ENCODE results near the gene KRT4. TPM values are rescaled to one million over a fixed set of nuclear protein-coding genes. Genes with fewer than 3 reads are reported as not detected.

KRT4 gene
- total and polyA plus RNA-seq, 2 donors (not counting 3 experiments of a cell fraction or from before 2014, with no cell fraction given), result not detected

- intact Hi-C loops (cut with micrococcal nuclease), result no loop called here
- no peak overlapping the region for H3K9ac ChIP-seq (replicated peaks; ENCODE audit: extremely low read depth, insufficient read depth, low read length)
- H3K36me3 ChIP-seq (ENCODE audit: control insufficient read depth in 2 of 2, extremely low read depth in 1 of 2, insufficient read depth in 2 of 2, low read length in 2 of 2), result no peaks in the 10 kb centered on the region
- no peaks in the 10 kb centered on the region for H3K4me1 ChIP-seq (ENCODE audit: control insufficient read depth, extremely low read depth, insufficient read depth, low read length)
- no peaks in the 10 kb centered on the region for H4K20me1 ChIP-seq (replicated peaks; ENCODE audit: control insufficient read depth, extremely low read depth, insufficient read depth, low read length)
- no TSS peak for BruUV-seq (replicated peaks)
- no peak overlapping the region for H3K27ac ChIP-seq (ENCODE audit: insufficient read depth, low read depth, low read length)
- ChIA-PET POLR2A (no interaction called here), CTCF (no interaction called here)
- DNase-seq (ENCODE audit: low read depth, low spot score) (no peak), FAIRE-seq (no peak)
- TF ChIP-seq FOS (IDR thresholded peaks at IDR 0.05; ENCODE audit: borderline replicate concordance, insufficient read depth, low read length) (no peak), MYC (IDR thresholded peaks at IDR 0.05; ENCODE audit: low read depth, low read length) (no peak), JUN (IDR thresholded peaks at IDR 0.05; ENCODE audit: borderline replicate concordance, insufficient read depth, insufficient read length, low read depth) (no peak), GATA2 (IDR thresholded peaks at IDR 0.05; ENCODE audit: insufficient read depth, insufficient read length, low read depth, low read length) (no peak), EZH2 (IDR thresholded peaks at IDR 0.05; ENCODE audit: borderline replicate concordance, low read depth, low read length, severe bottlenecking) (no peak), CTCF (IDR thresholded peaks at IDR 0.05; ENCODE audit: extremely low read depth in 1 of 2, insufficient read depth in 1 of 2, low read depth in 1 of 2, low read length in 2 of 2) (no peak), POLR2A (IDR thresholded peaks at IDR 0.05; ENCODE audit: low read depth, low read length) (no peak), MAX (IDR thresholded peaks at IDR 0.05; ENCODE audit: insufficient read depth, insufficient read length) (no peak), POLR2AphosphoS5 (IDR thresholded peaks at IDR 0.05; ENCODE audit: insufficient read depth, low read depth, low read length) (no peak)
- H3K79me2 ChIP-seq (ENCODE audit: control insufficient read depth, insufficient read depth, low read length), result no peaks in the 10 kb centered on the region
- no peaks in the 10 kb centered on the region for H3K9me3 ChIP-seq (replicated peaks; ENCODE audit: control insufficient read depth, insufficient read depth, low read length)
- H3K9me1 ChIP-seq (replicated peaks; ENCODE audit: control insufficient read depth, extremely low read depth, insufficient read depth, low read length), result no peaks in the 10 kb centered on the region
- no peak overlapping the region for H3K4me3 ChIP-seq (replicated peaks in 1 of 3; ENCODE audit: insufficient read depth in 1 of 3, low read depth in 1 of 3, low read length in 3 of 3)
- no peak overlapping the region for H3K4me2 ChIP-seq (ENCODE audit: insufficient read depth, low read length)
- peaks cover 2 to 3% of the 10 kb centered on the region in 2 experiments for H3K27me3 ChIP-seq (ENCODE audit: control insufficient read depth in 2 of 2, insufficient read depth in 2 of 2, low read length in 2 of 2)
- dilution Hi-C loops (cut with MboI; ENCODE audit: extremely low pct_ligation_motif_present, low sequenced_read_pairs), result no loop called here
- H2AFZ ChIP-seq (ENCODE audit: low read depth, low read length), result no peak overlapping the region
These were observed 14.2 kb upstream of the KRT4 start for GRCh38 chr12:52828156-52828555.
